Measurements from ENCODE around the gene CHFR. TPM values are rescaled to one million over a fixed set of nuclear protein-coding genes. Genes with fewer than 3 reads are reported as not detected.
"Not testable (repeated sequence)": the region's sequence is repeated elsewhere in the genome, so short reads cannot be mapped to it uniquely, and the experiment has no call there.

Gene CHFR
- total RNA-seq, 4 donors from 2014 or later, result 36.1 to 58.6 (median 39.8) TPM

DNA sequence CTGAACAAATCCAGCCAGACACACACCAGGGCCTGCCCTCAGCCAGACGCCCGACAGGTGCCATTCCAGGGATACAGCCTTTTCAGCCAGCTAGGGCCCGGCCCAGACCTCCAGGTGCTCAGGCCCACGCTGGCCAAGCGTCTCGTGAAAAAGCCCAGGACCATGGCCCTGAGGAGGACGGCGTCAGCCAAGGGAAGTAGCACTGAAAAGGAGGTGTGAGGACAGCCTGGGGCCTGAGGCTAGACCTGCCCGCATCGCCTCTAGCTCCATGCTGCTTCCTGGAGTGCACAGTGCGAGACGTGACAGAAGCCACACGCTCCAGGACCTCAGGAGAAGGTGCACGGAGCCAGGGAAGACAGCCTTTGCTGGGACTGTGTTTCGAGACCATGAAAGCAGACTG, 88.6 kb downstream of the CHFR start:
- Histone ChIP-seq H3K27ac (no peak overlapping the region), H3K36me3 (peaks cover 7 to 100% (median 32%) of the 10 kb centered on the region in 3 donors), H3K9me3 (no peaks in the 10 kb centered on the region), H3K4me1 (no peaks in the 10 kb centered on the region), H3K4me3 (no peak overlapping the region), H3K27me3 (no peaks in the 10 kb centered on the region)
- 95 to 97% methylated on average over 12 to 15 of the region's 15 CpGs for WGBS, 2 donors
- DNase-seq (ENCODE audit: low spot score in 2 of 2), result no peak
- TF ChIP-seq EP300 (IDR thresholded peaks at IDR 0.05), result no peak
- TF ChIP-seq POLR2A (IDR thresholded peaks at IDR 0.05), result no peak
- TF ChIP-seq, protein P1, sequence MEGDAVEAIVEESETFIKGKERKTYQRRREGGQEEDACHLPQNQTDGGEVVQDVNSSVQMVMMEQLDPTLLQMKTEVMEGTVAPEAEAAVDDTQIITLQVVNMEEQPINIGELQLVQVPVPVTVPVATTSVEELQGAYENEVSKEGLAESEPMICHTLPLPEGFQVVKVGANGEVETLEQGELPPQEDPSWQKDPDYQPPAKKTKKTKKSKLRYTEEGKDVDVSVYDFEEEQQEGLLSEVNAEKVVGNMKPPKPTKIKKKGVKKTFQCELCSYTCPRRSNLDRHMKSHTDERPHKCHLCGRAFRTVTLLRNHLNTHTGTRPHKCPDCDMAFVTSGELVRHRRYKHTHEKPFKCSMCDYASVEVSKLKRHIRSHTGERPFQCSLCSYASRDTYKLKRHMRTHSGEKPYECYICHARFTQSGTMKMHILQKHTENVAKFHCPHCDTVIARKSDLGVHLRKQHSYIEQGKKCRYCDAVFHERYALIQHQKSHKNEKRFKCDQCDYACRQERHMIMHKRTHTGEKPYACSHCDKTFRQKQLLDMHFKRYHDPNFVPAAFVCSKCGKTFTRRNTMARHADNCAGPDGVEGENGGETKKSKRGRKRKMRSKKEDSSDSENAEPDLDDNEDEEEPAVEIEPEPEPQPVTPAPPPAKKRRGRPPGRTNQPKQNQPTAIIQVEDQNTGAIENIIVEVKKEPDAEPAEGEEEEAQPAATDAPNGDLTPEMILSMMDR (IDR thresholded peaks at IDR 0.05), result no peak

DNA sequence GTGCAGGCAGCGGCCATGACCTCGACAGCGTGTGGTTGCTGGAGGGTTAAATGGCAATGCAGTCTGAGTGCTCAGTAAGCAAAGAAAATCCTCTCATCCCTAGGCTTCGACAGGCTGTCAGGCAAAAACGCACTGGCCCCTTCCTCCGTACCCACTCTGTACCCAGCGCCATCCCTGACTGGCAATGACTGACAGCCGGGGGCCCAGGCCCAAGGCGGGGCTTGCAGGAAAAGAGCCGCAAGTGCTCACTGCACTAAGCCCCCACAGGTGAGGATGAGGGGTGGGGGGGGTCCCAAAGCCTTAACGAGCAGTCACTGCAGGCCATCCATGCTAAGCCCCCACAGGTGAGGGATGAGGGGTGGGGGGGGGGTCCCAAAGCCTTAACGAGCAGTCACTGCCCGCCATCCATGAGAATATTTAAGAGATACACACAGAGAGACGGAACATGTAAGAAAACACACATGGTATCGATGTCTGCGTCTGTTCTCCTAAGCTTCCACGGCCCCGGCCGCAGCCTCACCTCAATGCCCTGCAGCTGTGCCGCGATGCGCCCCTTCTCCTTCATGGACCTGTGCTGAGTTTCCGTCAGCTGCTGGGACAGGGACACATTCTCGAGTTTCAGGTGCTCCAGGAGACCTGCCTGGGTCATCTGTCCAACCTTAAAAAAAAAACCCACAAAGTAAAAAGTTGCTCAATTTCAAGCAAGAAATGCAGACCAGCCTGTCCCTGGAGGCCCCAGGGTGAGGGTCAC, 89.4 kb downstream of the CHFR start:
- H3K27me3 ChIP-seq, result no peaks in the 10 kb centered on the region
- H3K4me3 ChIP-seq, result no peak overlapping the region
- H3K4me1 ChIP-seq, result no peaks in the 10 kb centered on the region
- peaks cover 7 to 95% (median 32%) of the 10 kb centered on the region in 3 donors for H3K36me3 ChIP-seq
- WGBS, 2 donors, result 92 to 93% methylated on average over 24 of the region's 24 CpGs
- H3K27ac ChIP-seq, result no peak overlapping the region
- TF ChIP-seq, protein P1 (IDR thresholded peaks at IDR 0.05), result no peak
- no peak for TF ChIP-seq POLR2A (IDR thresholded peaks at IDR 0.05)
- TF ChIP-seq EP300 (IDR thresholded peaks at IDR 0.05), result no peak
- no peaks in the 10 kb centered on the region for H3K9me3 ChIP-seq
- no peak for DNase-seq (ENCODE audit: low spot score in 2 of 2)

DNA sequence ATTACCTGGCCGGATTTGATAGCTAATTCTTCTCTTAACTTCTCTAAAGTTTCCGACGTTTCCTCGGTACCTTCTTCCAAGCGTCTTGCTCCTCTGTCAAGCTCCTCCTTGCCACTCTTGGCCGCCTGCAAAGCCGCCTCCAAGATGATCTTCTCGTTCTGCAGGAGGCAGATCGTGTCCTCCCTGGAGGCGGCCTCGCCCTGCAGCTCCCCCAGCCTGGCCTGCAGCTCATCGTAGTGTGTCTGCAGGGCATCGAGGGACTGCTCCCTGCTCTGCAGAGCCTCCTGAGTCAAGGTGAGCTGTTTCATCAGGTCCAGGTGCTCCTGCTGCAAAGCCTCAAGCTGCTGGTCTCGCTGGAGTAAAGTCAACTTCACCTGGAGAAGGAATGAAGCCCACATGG, 91.6 kb downstream of the CHFR start:
- Histone ChIP-seq H3K36me3 (peaks cover 7 to 94% (median 32%) of the 10 kb centered on the region in 3 donors), H3K27ac (no peak overlapping the region), H3K9me3 (no peaks in the 10 kb centered on the region), H3K27me3 (no peaks in the 10 kb centered on the region), H3K4me1 (no peaks in the 10 kb centered on the region), H3K4me3 (no peak overlapping the region)
- WGBS, 2 donors, result 91 to 96% methylated on average over 14 of the region's 14 CpGs
- TF ChIP-seq POLR2A (IDR thresholded peaks at IDR 0.05), result no peak
- no peak for TF ChIP-seq EP300 (IDR thresholded peaks at IDR 0.05)
- TF ChIP-seq, protein P1 (IDR thresholded peaks at IDR 0.05), result no peak
- no peak for DNase-seq (ENCODE audit: low spot score in 2 of 2)

DNA sequence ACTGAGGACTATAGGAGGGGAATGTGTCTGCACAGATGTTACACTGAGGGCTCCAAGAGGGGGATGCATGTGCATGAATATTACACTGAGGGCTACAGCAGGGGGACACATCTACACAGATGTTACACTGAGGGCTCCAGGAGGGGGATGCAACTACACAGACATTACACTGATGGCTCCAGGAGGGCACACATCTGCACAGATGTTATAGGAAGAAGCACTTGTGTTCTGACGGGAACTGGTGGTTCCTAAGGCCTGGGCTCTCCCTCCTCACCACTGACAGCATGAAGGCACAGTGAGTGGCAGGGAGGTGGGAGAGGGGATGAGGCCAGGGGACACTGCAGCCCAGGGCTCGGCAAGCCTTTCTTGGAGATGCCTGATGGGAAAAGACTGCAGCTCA, 95.5 kb downstream of the CHFR start:
- H3K36me3 ChIP-seq, result peaks cover 0 to 87% (median 44%) of the 10 kb centered on the region in 3 donors
- H3K4me1 ChIP-seq; H3K4me3 ChIP-seq; H3K27ac ChIP-seq; H3K27me3 ChIP-seq; DNase-seq (ENCODE audit: low spot score in 2 of 2); H3K9me3 ChIP-seq: not testable (repeated sequence)
- 100% methylated on average over 1 to 2 of the region's 2 CpGs for WGBS, 2 donors

DNA sequence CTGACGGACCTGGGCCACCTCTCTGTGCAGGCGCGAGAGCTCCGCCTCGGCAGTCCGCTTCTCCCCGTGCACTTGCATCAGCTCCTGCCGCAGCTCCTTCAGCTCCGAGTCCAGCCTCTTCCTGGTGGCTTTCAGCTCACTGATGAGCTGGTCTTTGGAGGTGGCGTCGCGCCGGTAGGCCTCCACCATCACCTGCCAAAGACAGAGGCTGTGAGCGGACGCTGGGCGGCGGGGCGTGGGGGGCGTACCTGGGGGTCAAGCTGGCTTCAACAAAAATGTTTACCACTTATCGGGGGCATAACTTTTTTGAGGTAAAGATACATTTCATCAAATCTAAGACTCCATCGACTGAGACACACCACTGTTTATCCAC, 98.3 kb downstream of the CHFR start:
- Histone ChIP-seq H3K9me3 (no peaks in the 10 kb centered on the region), H3K27me3 (no peaks in the 10 kb centered on the region), H3K27ac (no peak overlapping the region), H3K4me3 (no peak overlapping the region), H3K4me1 (no peaks in the 10 kb centered on the region), H3K36me3 (peaks cover 2 to 87% (median 45%) of the 10 kb centered on the region in 3 donors)
- WGBS, 2 donors, result 96 to 98% methylated on average over 21 of the region's 21 CpGs
- TF ChIP-seq POLR2A (IDR thresholded peaks at IDR 0.05), result no peak
- TF ChIP-seq, protein P1 (IDR thresholded peaks at IDR 0.05), result no peak
- TF ChIP-seq EP300 (IDR thresholded peaks at IDR 0.05), result no peak
- DNase-seq (ENCODE audit: low spot score in 2 of 2), result no peak

Data from tibial nerve (tissue), 4 donors.